WTC11 (cell line): ENCODE measurements around the gene APOBEC3B. TPM values are rescaled to one million over a fixed set of nuclear protein-coding genes. Genes with fewer than 3 reads are reported as not detected.

Source experiments
- ATAC-seq: fragments of 200-7000 bp; cut with Tn5 transposase; 2 replicates; pipeline ENCODE4 v1.10.0; 2021; ENCODE audit warnings: mild to moderate bottlenecking, moderate library complexity
- CTCF ChIA-PET: fragments of 300-600 bp; sonication (Branson Sonifier 250); formaldehyde crosslinking; loops from one replicate; lab custom pipeline; 2021; ENCODE audit warnings: antibody characterized with exemption; lab: Charles Lee
- POLR2A ChIA-PET: fragments of 350-600 bp; sonication (Branson Sonifier 250); formaldehyde crosslinking; loops from one replicate; lab custom pipeline; 2021; ENCODE audit warnings: antibody characterized with exemption; lab: Charles Lee
- DNase-seq: peaks from one replicate; pipeline ENCODE4 v3.0.0; 2021; ENCODE audit warnings: low spot score
- H3K27ac Mint-ChIP-seq: 2 replicates; pipeline ENCODE4 v1.8.0; 2021; ENCODE audit warnings: mixed read lengths
- H3K27me3 Mint-ChIP-seq: 2 replicates; pipeline ENCODE4 v1.8.0; 2021; ENCODE audit warnings: low read depth, mild to moderate bottlenecking, moderate library complexity, mixed read lengths
- H3K36me3 Mint-ChIP-seq: 2 replicates; pipeline ENCODE4 v1.8.0; 2021; ENCODE audit warnings: mixed read lengths
- H3K4me1 Mint-ChIP-seq: 2 replicates; pipeline ENCODE4 v1.8.0; 2022; ENCODE audit warnings: mixed read lengths
- H3K4me3 Mint-ChIP-seq: 2 replicates; pipeline ENCODE4 v1.8.0; 2021; ENCODE audit warnings: mild to moderate bottlenecking, moderate library complexity, mixed read lengths
- H3K9me3 Mint-ChIP-seq: 2 replicates; pipeline ENCODE4 v1.8.0; 2021; ENCODE audit warnings: mixed read lengths
- CREB1 ChIP-seq: sonication (generic); formaldehyde crosslinking; IDR thresholded peaks from 2 replicates; pipeline ENCODE4 v1.8.0; 2023; ENCODE audit warnings: mild to moderate bottlenecking, missing genetic modification reagents
- ESRRA ChIP-seq: sonication (generic); formaldehyde crosslinking; IDR thresholded peaks from 2 replicates; pipeline ENCODE4 v1.8.1; 2022; ENCODE audit warnings: mild to moderate bottlenecking, missing genetic modification reagents, borderline replicate concordance
- GABPB1 ChIP-seq: sonication (generic); formaldehyde crosslinking; IDR thresholded peaks from 2 replicates; pipeline ENCODE4 v1.8.1; 2023; ENCODE audit warnings: mild to moderate bottlenecking, missing genetic modification reagents
- MYBL2 ChIP-seq: sonication (generic); formaldehyde crosslinking; IDR thresholded peaks from 2 replicates; pipeline ENCODE4 v1.8.1; 2023; ENCODE audit warnings: mild to moderate bottlenecking, moderate library complexity, missing genetic modification reagents
- NFYB ChIP-seq: sonication (generic); formaldehyde crosslinking; conservative IDR thresholded peaks from 2 replicates; pipeline ENCODE4 v1.8.0; 2022; ENCODE audit warnings: low read depth, missing genetic modification reagents
- PRRX2 ChIP-seq: fragments of 250-450 bp; sonication (Bioruptor Pico); IDR thresholded peaks from 2 replicates; pipeline ENCODE4 v1.8.0; 2021; ENCODE audit warnings: mild to moderate bottlenecking
- TEAD1 ChIP-seq: sonication (generic); formaldehyde crosslinking; IDR thresholded peaks from 2 replicates; pipeline ENCODE4 v1.8.0; 2022; ENCODE audit warnings: mild to moderate bottlenecking, missing genetic modification reagents
- TEAD4 ChIP-seq: sonication (generic); formaldehyde crosslinking; IDR thresholded peaks from 2 replicates; pipeline ENCODE4 v1.8.0; 2022; ENCODE audit warnings: mild to moderate bottlenecking, missing genetic modification reagents
- ZBTB21 ChIP-seq: sonication (generic); formaldehyde crosslinking; IDR thresholded peaks from 2 replicates; pipeline ENCODE4 v1.8.1; 2023; ENCODE audit warnings: mild to moderate bottlenecking, missing genetic modification reagents, borderline replicate concordance
- ZNF121 ChIP-seq: sonication (generic); formaldehyde crosslinking; IDR thresholded peaks from 2 replicates; pipeline ENCODE4 v1.8.0; 2023; ENCODE audit warnings: missing genetic modification reagents
- ZNF219 ChIP-seq: sonication (generic); formaldehyde crosslinking; IDR thresholded peaks from 2 replicates; pipeline ENCODE4 v1.8.0; 2023; ENCODE audit warnings: missing genetic modification reagents, mild to moderate bottlenecking, borderline replicate concordance
- ZNF263 ChIP-seq: sonication (generic); formaldehyde crosslinking; IDR thresholded peaks from 2 replicates; pipeline ENCODE4 v1.8.1; 2022; ENCODE audit warnings: low read depth, mild to moderate bottlenecking, moderate library complexity, missing genetic modification reagents
- total RNA-seq: library from RNA; stranded (reverse); gene quantifications from 3 replicates; pipeline ENCODE4 v1.2.3, GENCODE V29; 2021
- TF ChIP-seq, protein P1 (sequence below): sonication (generic); formaldehyde crosslinking; conservative IDR thresholded peaks from 2 replicates; pipeline ENCODE4 v1.8.1; 2022; ENCODE audit warnings: mild to moderate bottlenecking, missing genetic modification reagents
- TF ChIP-seq, protein P2 (sequence below): sonication (generic); formaldehyde crosslinking; IDR thresholded peaks from 2 replicates; pipeline ENCODE4 v1.8.1; 2023; ENCODE audit warnings: mild to moderate bottlenecking, missing genetic modification reagents
- TF ChIP-seq, protein P3 (sequence below): fragments of 250-450 bp; sonication (Bioruptor Pico); IDR thresholded peaks from 2 replicates; pipeline ENCODE4 v1.9.0; 2021; ENCODE audit warnings: moderate library complexity, mild to moderate bottlenecking, inconsistent platforms, borderline replicate concordance
- TF ChIP-seq, protein P4 (sequence below): sonication (generic); formaldehyde crosslinking; IDR thresholded peaks from 2 replicates; pipeline ENCODE4 v1.8.1; 2023; ENCODE audit warnings: mild to moderate bottlenecking, missing genetic modification reagents
- TF ChIP-seq, protein P5 (sequence below): sonication (generic); formaldehyde crosslinking; IDR thresholded peaks from 2 replicates; pipeline ENCODE4 v1.8.0; 2023; ENCODE audit warnings: missing genetic modification reagents
- TF ChIP-seq, protein P6 (sequence below): sonication (generic); formaldehyde crosslinking; IDR thresholded peaks from 2 replicates; pipeline ENCODE4 v1.8.1; 2023; ENCODE audit warnings: mild to moderate bottlenecking, missing genetic modification reagents, borderline replicate concordance

APOBEC3B gene
- total RNA-seq, 1 experiment from 2014 or later = 4.0 TPM

DNA sequence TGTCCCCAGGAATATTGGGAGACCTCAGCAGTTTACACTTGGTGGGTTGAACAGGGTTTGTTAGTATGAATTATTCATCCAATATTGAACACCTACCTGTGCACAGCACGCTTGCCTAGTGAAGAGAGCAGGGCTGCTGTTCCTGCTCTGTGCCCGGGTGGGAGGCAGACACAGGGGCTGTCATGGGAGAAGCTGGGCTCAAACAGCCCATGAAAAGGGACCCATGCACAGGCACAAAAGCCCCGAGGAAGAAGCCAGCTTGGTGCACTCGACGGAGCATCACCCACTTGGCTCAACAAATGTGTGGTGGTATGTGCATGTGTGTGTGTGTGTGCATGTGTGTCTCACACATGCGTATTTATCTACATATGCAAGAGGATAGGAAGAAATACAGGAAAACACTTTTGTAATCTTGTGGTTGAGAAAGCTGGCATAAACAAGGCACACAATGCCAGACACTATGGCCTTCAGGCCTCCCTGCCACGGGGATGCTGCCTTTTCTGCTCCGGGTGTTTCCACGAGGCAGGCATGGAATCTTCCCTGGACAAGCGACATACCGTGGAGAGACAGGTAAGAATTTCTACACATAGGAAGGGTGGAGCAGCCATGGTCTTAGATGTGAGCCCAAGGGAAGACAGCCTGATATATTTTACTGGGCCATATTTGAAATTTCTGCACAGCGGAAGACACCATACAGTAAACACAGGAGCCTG is 29.7 kb upstream of the APOBEC3B start (continued):
- TF ChIP-seq, protein P1, sequence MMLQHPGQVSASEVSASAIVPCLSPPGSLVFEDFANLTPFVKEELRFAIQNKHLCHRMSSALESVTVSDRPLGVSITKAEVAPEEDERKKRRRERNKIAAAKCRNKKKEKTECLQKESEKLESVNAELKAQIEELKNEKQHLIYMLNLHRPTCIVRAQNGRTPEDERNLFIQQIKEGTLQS = no peak
- no peak for TF ChIP-seq PRRX2
- TF ChIP-seq ZNF263 = no peak

DNA sequence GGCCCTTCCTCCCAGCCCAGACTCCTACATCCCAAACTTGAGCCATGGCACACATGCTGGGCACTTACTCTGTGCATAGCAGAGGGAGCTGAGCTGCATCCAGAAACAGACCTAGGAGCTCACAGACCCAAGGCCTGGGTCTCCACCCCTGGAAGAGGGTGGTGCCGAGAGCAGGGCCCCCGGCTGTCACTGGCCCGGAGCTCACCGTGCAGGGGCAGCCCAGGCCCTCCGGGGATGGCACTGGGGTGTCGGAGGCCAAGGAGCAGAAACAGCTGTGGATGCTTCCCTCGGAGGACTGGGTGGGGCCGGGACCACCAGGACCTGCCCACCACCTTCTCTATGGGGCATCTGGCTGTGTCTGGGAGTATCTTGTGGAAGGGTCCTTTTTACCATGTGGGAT is 29.1 kb upstream of the APOBEC3B start:
- TF ChIP-seq, protein P2, sequence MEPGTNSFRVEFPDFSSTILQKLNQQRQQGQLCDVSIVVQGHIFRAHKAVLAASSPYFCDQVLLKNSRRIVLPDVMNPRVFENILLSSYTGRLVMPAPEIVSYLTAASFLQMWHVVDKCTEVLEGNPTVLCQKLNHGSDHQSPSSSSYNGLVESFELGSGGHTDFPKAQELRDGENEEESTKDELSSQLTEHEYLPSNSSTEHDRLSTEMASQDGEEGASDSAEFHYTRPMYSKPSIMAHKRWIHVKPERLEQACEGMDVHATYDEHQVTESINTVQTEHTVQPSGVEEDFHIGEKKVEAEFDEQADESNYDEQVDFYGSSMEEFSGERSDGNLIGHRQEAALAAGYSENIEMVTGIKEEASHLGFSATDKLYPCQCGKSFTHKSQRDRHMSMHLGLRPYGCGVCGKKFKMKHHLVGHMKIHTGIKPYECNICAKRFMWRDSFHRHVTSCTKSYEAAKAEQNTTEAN = no peak
- TF ChIP-seq, protein P3, sequence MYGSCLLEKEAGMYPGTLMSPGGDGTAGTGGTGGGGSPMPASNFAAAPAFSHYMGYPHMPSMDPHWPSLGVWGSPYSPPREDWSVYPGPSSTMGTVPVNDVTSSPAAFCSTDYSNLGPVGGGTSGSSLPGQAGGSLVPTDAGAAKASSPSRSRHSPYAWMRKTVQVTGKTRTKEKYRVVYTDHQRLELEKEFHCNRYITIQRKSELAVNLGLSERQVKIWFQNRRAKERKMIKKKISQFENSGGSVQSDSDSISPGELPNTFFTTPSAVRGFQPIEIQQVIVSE (CRISPR knock-in tag) = no peak
- TF ChIP-seq TEAD1 (CRISPR knock-in tag) = no peak
- TF ChIP-seq NFYB = no peak
- TF ChIP-seq MYBL2 (CRISPR knock-in tag) = no peak
- TF ChIP-seq ZBTB21 = no peak
- TF ChIP-seq, protein P4, sequence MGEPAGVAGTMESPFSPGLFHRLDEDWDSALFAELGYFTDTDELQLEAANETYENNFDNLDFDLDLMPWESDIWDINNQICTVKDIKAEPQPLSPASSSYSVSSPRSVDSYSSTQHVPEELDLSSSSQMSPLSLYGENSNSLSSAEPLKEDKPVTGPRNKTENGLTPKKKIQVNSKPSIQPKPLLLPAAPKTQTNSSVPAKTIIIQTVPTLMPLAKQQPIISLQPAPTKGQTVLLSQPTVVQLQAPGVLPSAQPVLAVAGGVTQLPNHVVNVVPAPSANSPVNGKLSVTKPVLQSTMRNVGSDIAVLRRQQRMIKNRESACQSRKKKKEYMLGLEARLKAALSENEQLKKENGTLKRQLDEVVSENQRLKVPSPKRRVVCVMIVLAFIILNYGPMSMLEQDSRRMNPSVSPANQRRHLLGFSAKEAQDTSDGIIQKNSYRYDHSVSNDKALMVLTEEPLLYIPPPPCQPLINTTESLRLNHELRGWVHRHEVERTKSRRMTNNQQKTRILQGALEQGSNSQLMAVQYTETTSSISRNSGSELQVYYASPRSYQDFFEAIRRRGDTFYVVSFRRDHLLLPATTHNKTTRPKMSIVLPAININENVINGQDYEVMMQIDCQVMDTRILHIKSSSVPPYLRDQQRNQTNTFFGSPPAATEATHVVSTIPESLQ (CRISPR knock-in tag) = no peak
- no peak for TF ChIP-seq GABPB1 (CRISPR knock-in tag)
- Mint-ChIP-seq H3K9me3 (no peaks in the 10 kb centered on the region), H3K27me3 (no peaks in the 10 kb centered on the region), H3K4me1 (peaks cover 3% of the 10 kb centered on the region; the same call in 1 of the 2 replicates), H3K36me3 (no peaks in the 10 kb centered on the region), H3K4me3 (no peak overlapping the region), H3K27ac (no peak overlapping the region)
- ChIA-PET CTCF (interaction anchor here (3.7 to 4.1 kb wide), 2 partner anchors 83 to 185 kb away, joined by 18 to 22 read pairs; no protein-coding TSS in a partner anchor), POLR2A (no interaction called here)
- ATAC-seq (no peak), DNase-seq (no peak)

DNA sequence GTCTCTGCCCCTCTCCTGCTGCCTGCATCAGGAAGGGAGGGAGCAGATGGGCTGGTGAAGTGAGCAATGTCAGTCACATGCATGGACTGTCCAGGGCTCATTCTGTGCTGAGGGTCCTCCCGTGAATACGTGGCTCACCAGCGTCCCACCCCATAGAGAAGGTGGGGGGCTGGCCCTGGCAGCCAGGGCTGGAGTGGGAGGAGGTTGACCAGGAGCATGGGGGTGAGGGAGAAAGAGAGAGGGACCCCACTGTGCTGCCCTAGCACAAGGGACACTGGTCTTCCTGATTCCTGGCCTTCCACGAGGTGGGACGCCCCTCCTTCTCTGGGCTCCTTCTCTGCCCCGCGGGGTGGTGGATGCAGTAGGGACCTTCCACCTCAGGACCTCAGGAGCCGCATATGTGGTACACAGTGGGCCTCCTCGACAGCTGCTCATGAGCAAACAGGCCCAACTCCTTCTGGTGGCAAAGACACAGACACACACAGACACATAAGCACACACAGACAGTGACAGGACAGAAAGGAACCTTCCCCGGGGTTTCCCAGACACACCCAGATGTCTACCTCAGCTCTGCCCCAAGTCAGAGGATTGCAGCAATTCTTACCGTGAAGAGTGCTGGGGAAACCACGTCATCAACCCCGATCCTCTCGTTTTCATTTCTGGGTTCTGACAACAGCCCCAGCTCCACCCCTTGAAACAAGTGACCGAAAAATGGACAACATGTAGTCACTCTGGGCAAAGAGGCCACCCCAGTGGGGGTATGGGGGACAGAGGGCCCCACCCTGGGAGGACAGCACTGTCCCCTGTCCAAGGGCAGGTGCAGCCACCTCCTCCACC is 28.4 kb upstream of the APOBEC3B start:
- CTCF ChIA-PET = interaction anchor here (3.7 kb wide), 1 partner anchor 84 kb away, joined by 22 read pairs; no protein-coding TSS in a partner anchor
- no peak overlapping the region for H3K27ac Mint-ChIP-seq
- TF ChIP-seq ZNF219 (CRISPR knock-in tag) (no peak), TEAD4 (CRISPR knock-in tag) (no peak), GABPB1 (CRISPR knock-in tag) (no peak), ZNF121 (CRISPR knock-in tag) (no peak), ESRRA (CRISPR knock-in tag) (no peak), CREB1 (CRISPR knock-in tag) (no peak)
- TF ChIP-seq, protein P5, sequence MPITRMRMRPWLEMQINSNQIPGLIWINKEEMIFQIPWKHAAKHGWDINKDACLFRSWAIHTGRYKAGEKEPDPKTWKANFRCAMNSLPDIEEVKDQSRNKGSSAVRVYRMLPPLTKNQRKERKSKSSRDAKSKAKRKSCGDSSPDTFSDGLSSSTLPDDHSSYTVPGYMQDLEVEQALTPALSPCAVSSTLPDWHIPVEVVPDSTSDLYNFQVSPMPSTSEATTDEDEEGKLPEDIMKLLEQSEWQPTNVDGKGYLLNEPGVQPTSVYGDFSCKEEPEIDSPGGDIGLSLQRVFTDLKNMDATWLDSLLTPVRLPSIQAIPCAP (CRISPR knock-in tag) = no peak
- TF ChIP-seq, protein P6, sequence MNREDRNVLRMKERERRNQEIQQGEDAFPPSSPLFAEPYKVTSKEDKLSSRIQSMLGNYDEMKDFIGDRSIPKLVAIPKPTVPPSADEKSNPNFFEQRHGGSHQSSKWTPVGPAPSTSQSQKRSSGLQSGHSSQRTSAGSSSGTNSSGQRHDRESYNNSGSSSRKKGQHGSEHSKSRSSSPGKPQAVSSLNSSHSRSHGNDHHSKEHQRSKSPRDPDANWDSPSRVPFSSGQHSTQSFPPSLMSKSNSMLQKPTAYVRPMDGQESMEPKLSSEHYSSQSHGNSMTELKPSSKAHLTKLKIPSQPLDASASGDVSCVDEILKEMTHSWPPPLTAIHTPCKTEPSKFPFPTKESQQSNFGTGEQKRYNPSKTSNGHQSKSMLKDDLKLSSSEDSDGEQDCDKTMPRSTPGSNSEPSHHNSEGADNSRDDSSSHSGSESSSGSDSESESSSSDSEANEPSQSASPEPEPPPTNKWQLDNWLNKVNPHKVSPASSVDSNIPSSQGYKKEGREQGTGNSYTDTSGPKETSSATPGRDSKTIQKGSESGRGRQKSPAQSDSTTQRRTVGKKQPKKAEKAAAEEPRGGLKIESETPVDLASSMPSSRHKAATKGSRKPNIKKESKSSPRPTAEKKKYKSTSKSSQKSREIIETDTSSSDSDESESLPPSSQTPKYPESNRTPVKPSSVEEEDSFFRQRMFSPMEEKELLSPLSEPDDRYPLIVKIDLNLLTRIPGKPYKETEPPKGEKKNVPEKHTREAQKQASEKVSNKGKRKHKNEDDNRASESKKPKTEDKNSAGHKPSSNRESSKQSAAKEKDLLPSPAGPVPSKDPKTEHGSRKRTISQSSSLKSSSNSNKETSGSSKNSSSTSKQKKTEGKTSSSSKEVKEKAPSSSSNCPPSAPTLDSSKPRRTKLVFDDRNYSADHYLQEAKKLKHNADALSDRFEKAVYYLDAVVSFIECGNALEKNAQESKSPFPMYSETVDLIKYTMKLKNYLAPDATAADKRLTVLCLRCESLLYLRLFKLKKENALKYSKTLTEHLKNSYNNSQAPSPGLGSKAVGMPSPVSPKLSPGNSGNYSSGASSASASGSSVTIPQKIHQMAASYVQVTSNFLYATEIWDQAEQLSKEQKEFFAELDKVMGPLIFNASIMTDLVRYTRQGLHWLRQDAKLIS (CRISPR knock-in tag) = no peak
- TF ChIP-seq, protein P1 = no peak
- TF ChIP-seq, all 79 proteins: peak for 0
- no peaks in the 10 kb centered on the region for H3K36me3 Mint-ChIP-seq
- ATAC-seq (no peak), DNase-seq (no peak)
- H3K4me3 Mint-ChIP-seq = no peak overlapping the region
- POLR2A ChIA-PET = no interaction called here
- peaks cover 3% of the 10 kb centered on the region; the same call in 1 of the 2 replicates for H3K4me1 Mint-ChIP-seq
- peaks cover 1% of the 10 kb centered on the region for H3K27me3 Mint-ChIP-seq
- H3K9me3 Mint-ChIP-seq = no peaks in the 10 kb centered on the region
